ENCODE results near the gene SRSF11. TPM values are rescaled to one million over a fixed set of nuclear protein-coding genes. Genes with fewer than 3 reads are reported as not detected.
A peak's percentile ranks its signal among the peaks of the same experiment; 100 is the strongest.

SRSF11 gene
- total RNA-seq, 5 donors from 2014 or later (not counting 1 experiment from before 2014, with no cell fraction given), result 291 to 374 (median 302) TPM

- no CpG with 5 or more reads among the region's 7 CpGs for WGBS (ENCODE audit: insufficient coverage)
- ChIA-PET CTCF (interaction anchor here in 1 of 2 donors (0.9 kb wide), 1 partner anchor 13 kb away, joined by 8 read pairs; the partner anchor contains the start of gene SRSF11), POLR2A (interaction anchor here (0.8 to 2.5 kb wide), 3 partner anchors 9 to 13 kb away, joined by 3 to 21 read pairs (median 4); partner anchors contain the start of gene SRSF11 (in 1 of the 2))
- no peak overlapping the region for H3K4me3 ChIP-seq (ENCODE audit: control insufficient read depth in 1 of 2, extremely low read depth in 1 of 2, low read length in 1 of 2)
- ATAC-seq (replicated peaks in 1 of 4) (no peak), DNase-seq (no peak)
- peaks cover 8% of the 10 kb centered on the region for H3K36me3 Mint-ChIP-seq
- H3K4me1 ChIP-seq (ENCODE audit: control insufficient read depth in 1 of 2, extremely low read depth in 1 of 2, insufficient read depth in 2 of 2, low read length in 2 of 2), result peaks cover 15 to 28% of the 10 kb centered on the region in 2 experiments
- H3K9me3 Mint-ChIP-seq, result no peaks in the 10 kb centered on the region
- no peaks in the 10 kb centered on the region for H3K27me3 Mint-ChIP-seq
- H3K4me1 Mint-ChIP-seq, result peaks cover 59 to 78% (median 77%) of the 10 kb centered on the region in 3 donors
- H3K36me3 ChIP-seq (ENCODE audit: control insufficient read depth in 2 of 2, extremely low read depth in 1 of 2, insufficient read depth in 1 of 2, low read length in 1 of 2), result peaks cover 0 to 18% of the 10 kb centered on the region in 2 donors
- H3K27me3 ChIP-seq (replicated peaks in 1 of 2; ENCODE audit: control insufficient read depth in 2 of 2, extremely low read depth in 1 of 2, insufficient read depth in 2 of 2, low read length in 1 of 2), result no peaks in the 10 kb centered on the region
- H3K27ac ChIP-seq (ENCODE audit: low read length), result no peak overlapping the region
- H3K27ac Mint-ChIP-seq, result no peak overlapping the region
- H3K9me3 ChIP-seq, result no peaks in the 10 kb centered on the region
- H3K4me3 Mint-ChIP-seq, result no peak overlapping the region
Measured at GRCh38 chr1:70208292-70208691, 12.9 kb upstream of the SRSF11 start.

- WGBS (ENCODE audit: insufficient coverage), result no CpG with 5 or more reads among the region's 1 CpG
- H3K9me3 ChIP-seq, result no peaks in the 10 kb centered on the region
- Mint-ChIP-seq H3K4me1 (peaks cover 34 to 59% (median 58%) of the 10 kb centered on the region in 3 donors), H3K27me3 (no peaks in the 10 kb centered on the region), H3K9me3 (no peaks in the 10 kb centered on the region), H3K36me3 (peaks cover 11% of the 10 kb centered on the region), H3K4me3 (no peak overlapping the region), H3K27ac (no peak overlapping the region)
- H3K4me1 ChIP-seq (ENCODE audit: control insufficient read depth in 1 of 2, extremely low read depth in 1 of 2, insufficient read depth in 2 of 2, low read length in 2 of 2), result peaks cover 7 to 21% of the 10 kb centered on the region in 2 experiments
- ATAC-seq (replicated peaks in 1 of 4) (no peak), DNase-seq (no peak)
- peaks cover 3 to 18% of the 10 kb centered on the region in 2 donors for H3K36me3 ChIP-seq (ENCODE audit: control insufficient read depth in 2 of 2, extremely low read depth in 1 of 2, insufficient read depth in 1 of 2, low read length in 1 of 2)
- H3K27me3 ChIP-seq (replicated peaks in 1 of 2; ENCODE audit: control insufficient read depth in 2 of 2, extremely low read depth in 1 of 2, insufficient read depth in 2 of 2, low read length in 1 of 2), result no peaks in the 10 kb centered on the region
- H3K27ac ChIP-seq (ENCODE audit: low read length), result peak overlapping the region; percentile 13
- ChIA-PET CTCF (interaction anchor here in 1 of 2 donors (0.7 kb wide), 1 partner anchor 50 kb away, joined by 3 read pairs; no protein-coding TSS in a partner anchor), POLR2A (interaction anchor here in 1 of 2 donors (0.6 kb wide), 2 partner anchors 50 to 91 kb away, joined by 4 read pairs; no protein-coding TSS in a partner anchor)
- H3K4me3 ChIP-seq (ENCODE audit: control insufficient read depth in 1 of 2, extremely low read depth in 1 of 2, low read length in 1 of 2), result no peak overlapping the region
Measured at GRCh38 chr1:70210820-70211219, 10.4 kb upstream of the SRSF11 start.

GRCh38 chr1:70211541-70211940, 9.6 kb upstream of the SRSF11 start:
- ChIA-PET CTCF (no interaction called here), POLR2A (no interaction called here)
- Mint-ChIP-seq H3K4me3 (no peak overlapping the region), H3K27ac (no peak overlapping the region), H3K27me3 (no peaks in the 10 kb centered on the region), H3K36me3 (peaks cover 14% of the 10 kb centered on the region), H3K9me3 (no peaks in the 10 kb centered on the region), H3K4me1 (peaks cover 32 to 53% (median 52%) of the 10 kb centered on the region in 3 donors)
- ATAC-seq (replicated peaks in 1 of 4) (no peak), DNase-seq (no peak)
- H3K27me3 ChIP-seq (replicated peaks in 1 of 2; ENCODE audit: control insufficient read depth in 2 of 2, extremely low read depth in 1 of 2, insufficient read depth in 2 of 2, low read length in 1 of 2), result no peaks in the 10 kb centered on the region
- H3K4me3 ChIP-seq (ENCODE audit: control insufficient read depth in 1 of 2, extremely low read depth in 1 of 2, low read length in 1 of 2), result no peak overlapping the region
- peaks cover 1 to 21% of the 10 kb centered on the region in 2 experiments for H3K4me1 ChIP-seq (ENCODE audit: control insufficient read depth in 1 of 2, extremely low read depth in 1 of 2, insufficient read depth in 2 of 2, low read length in 2 of 2)
- H3K9me3 ChIP-seq, result no peaks in the 10 kb centered on the region
- H3K27ac ChIP-seq (ENCODE audit: low read length), result no peak overlapping the region
- peaks cover 3 to 23% of the 10 kb centered on the region in 2 donors for H3K36me3 ChIP-seq (ENCODE audit: control insufficient read depth in 2 of 2, extremely low read depth in 1 of 2, insufficient read depth in 1 of 2, low read length in 1 of 2)

GRCh38 chr1:70220015-70220414, 1.2 kb upstream of the SRSF11 start:
- Histone ChIP-seq H3K27me3 (replicated peaks in 1 of 2; ENCODE audit: control insufficient read depth in 2 of 2, extremely low read depth in 1 of 2, insufficient read depth in 2 of 2, low read length in 1 of 2) (no peaks in the 10 kb centered on the region), H3K4me1 (ENCODE audit: control insufficient read depth in 1 of 2, extremely low read depth in 1 of 2, insufficient read depth in 2 of 2, low read length in 2 of 2) (peaks cover 8 to 23% of the 10 kb centered on the region in 2 experiments), H3K9me3 (no peaks in the 10 kb centered on the region), H3K36me3 (ENCODE audit: control insufficient read depth in 2 of 2, extremely low read depth in 1 of 2, insufficient read depth in 1 of 2, low read length in 1 of 2) (peaks cover 3 to 21% of the 10 kb centered on the region in 2 donors), H3K27ac (ENCODE audit: low read length) (no peak overlapping the region), H3K4me3 (ENCODE audit: control insufficient read depth in 1 of 2, extremely low read depth in 1 of 2, low read length in 1 of 2) (no peak overlapping the region)
- H3K27me3 Mint-ChIP-seq, result no peaks in the 10 kb centered on the region
- CTCF ChIA-PET, result interaction anchor here in 1 of 2 donors (1.5 to 2.3 kb wide), 4 partner anchors 11 to 861 kb away, joined by 6 to 13 read pairs (median 7); partner anchors contain the start of gene LRRC40
- peaks cover 44 to 51% (median 46%) of the 10 kb centered on the region in 3 donors for H3K4me1 Mint-ChIP-seq
- 100% methylated on average over 1 of the region's 2 CpGs for WGBS (ENCODE audit: insufficient coverage)
- peak overlapping the region; percentile 32 to 55 (median 33) for H3K4me3 Mint-ChIP-seq
- no peaks in the 10 kb centered on the region for H3K9me3 Mint-ChIP-seq
- POLR2A ChIA-PET, result interaction anchor here (0.5 to 3.9 kb wide), 7 partner anchors 11 to 130 kb away, joined by 3 to 57 read pairs (median 3); partner anchors contain the start of gene LRRC40 (in 2 of the 2)
- peaks cover 24% of the 10 kb centered on the region for H3K36me3 Mint-ChIP-seq
- ATAC-seq (replicated peaks in 1 of 4) (no peak), DNase-seq (no peak)
- peak overlapping the region; percentile 70 to 77 for H3K27ac Mint-ChIP-seq

GRCh38 chr1:70220517-70221237, 503 bp upstream of the SRSF11 start:
- H3K36me3 Mint-ChIP-seq, result peaks cover 21% of the 10 kb centered on the region
- DNase-seq, result no peak
- no peaks in the 10 kb centered on the region for H3K9me3 ChIP-seq
- no peaks in the 10 kb centered on the region for H3K27me3 ChIP-seq (replicated peaks in 1 of 2; ENCODE audit: control insufficient read depth in 2 of 2, extremely low read depth in 1 of 2, insufficient read depth in 2 of 2, low read length in 1 of 2)
- WGBS (ENCODE audit: insufficient coverage), result 33% methylated on average over 6 of the region's 17 CpGs
- H3K9me3 Mint-ChIP-seq, result no peaks in the 10 kb centered on the region
- ChIA-PET POLR2A (interaction anchor here (0.6 to 3.9 kb wide), 13 partner anchors 12 to 133 kb away, joined by 3 to 57 read pairs (median 3); partner anchors contain the start of gene LRRC40 (in 2 of the 2)), CTCF (interaction anchor here in 1 of 2 donors (0.5 to 2.3 kb wide), 7 partner anchors 12 to 1723 kb away, joined by 3 to 13 read pairs (median 6); partner anchors contain the start of genes CTH and LRRC40)
- peaks cover 44 to 50% (median 50%) of the 10 kb centered on the region in 3 donors for H3K4me1 Mint-ChIP-seq
- ATAC-seq (replicated peaks in 1 of 4), result peak in 1 of 4 experiments; percentile 1
- H3K27me3 Mint-ChIP-seq, result no peaks in the 10 kb centered on the region
- H3K27ac Mint-ChIP-seq, result peak overlapping the region; percentile 93 to 97
- peak overlapping the region; percentile 95 for H3K27ac ChIP-seq (ENCODE audit: low read length)
- H3K4me1 ChIP-seq (ENCODE audit: control insufficient read depth in 1 of 2, extremely low read depth in 1 of 2, insufficient read depth in 2 of 2, low read length in 2 of 2), result peaks cover 8 to 23% of the 10 kb centered on the region in 2 experiments
- H3K36me3 ChIP-seq (ENCODE audit: control insufficient read depth in 2 of 2, extremely low read depth in 1 of 2, insufficient read depth in 1 of 2, low read length in 1 of 2), result peaks cover 0 to 27% of the 10 kb centered on the region in 2 donors
- peak overlapping the region; percentile 54 to 81 for H3K4me3 ChIP-seq (ENCODE audit: control insufficient read depth in 1 of 2, extremely low read depth in 1 of 2, low read length in 1 of 2)
- peak overlapping the region; percentile 79 to 92 (median 88) for H3K4me3 Mint-ChIP-seq

GRCh38 chr1:70222716-70223235, 1.6 kb downstream of the SRSF11 start:
- ATAC-seq (replicated peaks in 1 of 4) (no peak), DNase-seq (no peak)
- Histone ChIP-seq H3K27me3 (replicated peaks in 1 of 2; ENCODE audit: control insufficient read depth in 2 of 2, extremely low read depth in 1 of 2, insufficient read depth in 2 of 2, low read length in 1 of 2) (no peaks in the 10 kb centered on the region), H3K4me1 (ENCODE audit: control insufficient read depth in 1 of 2, extremely low read depth in 1 of 2, insufficient read depth in 2 of 2, low read length in 2 of 2) (peaks cover 10 to 28% of the 10 kb centered on the region in 2 experiments), H3K4me3 (ENCODE audit: control insufficient read depth in 1 of 2, extremely low read depth in 1 of 2, low read length in 1 of 2) (no peak overlapping the region), H3K36me3 (ENCODE audit: control insufficient read depth in 2 of 2, extremely low read depth in 1 of 2, insufficient read depth in 1 of 2, low read length in 1 of 2) (peaks cover 0 to 31% of the 10 kb centered on the region in 2 donors), H3K27ac (ENCODE audit: low read length) (peak overlapping the region; percentile 95), H3K9me3 (no peaks in the 10 kb centered on the region)
- ChIA-PET POLR2A (interaction anchor here in 1 of 2 donors (0.7 to 3.9 kb wide), 4 partner anchors 8 to 858 kb away, joined by 3 to 57 read pairs (median 13); partner anchors contain the start of genes LRRC40 and ZRANB2), CTCF (no interaction called here)
- Mint-ChIP-seq H3K4me3 (peak overlapping the region; percentile 79 to 92 (median 88)), H3K9me3 (no peaks in the 10 kb centered on the region), H3K36me3 (peaks cover 14% of the 10 kb centered on the region), H3K4me1 (peaks cover 59 to 66% (median 64%) of the 10 kb centered on the region in 3 donors), H3K27ac (peak overlapping the region; percentile 93 to 97), H3K27me3 (no peaks in the 10 kb centered on the region)
- no CpG with 5 or more reads among the region's 3 CpGs for WGBS (ENCODE audit: insufficient coverage)

Measured in T-cell (primary cell).